Subcutaneous abdominal adipose tissue (tissue), 5 donors: ENCODE results near the gene SLC12A3.
A peak's percentile ranks its signal among the peaks of the same experiment; 100 is the strongest.
"Not testable (repeated sequence)": the region's sequence is repeated elsewhere in the genome, so short reads cannot be mapped to it uniquely, and the experiment has no call there.

ENCODE experiments used
- H3K27ac ChIP-seq: one replicate; pipeline ENCODE4 v1.7.0; 2013; ENCODE audit warnings: low read depth, mild to moderate bottlenecking, inconsistent platforms, low read length, moderate library complexity
- H3K27me3 ChIP-seq, 5 donors: one replicate each; pipeline ENCODE4 v1.7.0; 2013; ENCODE audit warnings: low read length in 5 of 5, inconsistent platforms in 1 of 5; ENCODE audit not compliant: control insufficient read depth in 5 of 5, insufficient read depth in 4 of 5
- H3K36me3 ChIP-seq, 5 donors: one replicate each; pipeline ENCODE4 v1.7.0; 2013; ENCODE audit warnings: low read length in 5 of 5; ENCODE audit not compliant: control insufficient read depth in 5 of 5, insufficient read depth in 5 of 5
- H3K4me1 ChIP-seq, 5 donors: one replicate each; pipeline ENCODE4 v1.7.0; 2013; ENCODE audit warnings: low read length in 5 of 5, mild to moderate bottlenecking in 3 of 5, moderate library complexity in 1 of 5; ENCODE audit not compliant: control insufficient read depth in 5 of 5, insufficient read depth in 5 of 5
- H3K4me3 ChIP-seq, 5 donors: one replicate each; pipeline ENCODE4 v1.7.0; 2013; ENCODE audit warnings: low read length in 5 of 5, low read depth in 1 of 5
- H3K9ac ChIP-seq, 5 donors: one replicate each; pipeline ENCODE4 v1.7.0; 2013; ENCODE audit warnings: low read length in 5 of 5, mild to moderate bottlenecking in 4 of 5, moderate library complexity in 3 of 5
- H3K9me3 ChIP-seq, 5 donors: one replicate each; pipeline ENCODE4 v1.7.0; 2013; ENCODE audit warnings: low read length in 5 of 5; ENCODE audit not compliant: control insufficient read depth in 5 of 5
- donor health status: healthy.
- donor health status: healthy.
- donor health status: healthy.
- donor health status: healthy.
- donor health status: healthy.

SLC12A3 gene

DNA sequence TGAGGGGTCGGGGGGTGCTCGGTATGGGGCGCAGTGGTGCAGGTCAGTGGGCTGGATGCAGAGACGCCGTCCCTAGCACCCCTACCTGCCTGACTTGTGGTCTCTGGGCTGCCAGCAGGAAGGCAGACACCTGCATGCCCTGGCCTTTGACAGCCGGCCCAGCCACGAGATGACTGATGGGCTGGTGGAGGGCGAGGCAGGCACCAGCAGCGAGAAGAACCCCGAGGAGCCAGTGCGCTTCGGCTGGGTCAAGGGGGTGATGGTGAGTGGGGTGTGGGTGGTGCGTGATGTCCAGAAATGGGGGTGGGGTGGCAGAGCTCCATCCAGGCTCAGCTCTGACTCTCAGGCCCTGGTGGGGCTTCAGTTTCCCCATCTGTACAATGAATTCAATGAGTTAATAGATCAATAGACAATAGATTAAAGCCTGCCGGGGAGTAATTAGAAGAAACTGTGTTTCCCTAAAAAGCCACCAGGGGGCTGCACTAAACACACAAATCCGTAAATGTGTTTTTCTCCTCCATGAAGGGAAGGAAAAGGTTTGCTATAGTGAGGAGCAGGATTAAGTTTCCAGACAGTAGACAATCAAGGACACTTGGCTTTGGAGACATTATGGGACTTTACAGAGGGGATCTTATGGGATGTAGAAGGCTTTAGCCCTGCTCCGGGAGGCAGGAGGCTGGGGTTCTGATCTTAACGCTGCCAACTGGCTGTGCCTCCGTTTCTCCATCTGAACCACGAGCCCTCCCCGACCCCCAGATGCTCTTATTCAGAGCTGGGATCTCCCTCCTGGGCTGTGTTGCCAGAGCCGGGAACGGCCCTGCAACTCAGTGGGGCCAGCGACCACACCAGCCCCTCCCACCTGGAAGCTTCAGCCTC lies 2.2 kb downstream of the SLC12A3 start:
- peak overlapping the region in 1 of 5 donors; percentile 62 for H3K9ac ChIP-seq
- H3K4me1 ChIP-seq, result peaks cover 1 to 15% (median 8%) of the 10 kb centered on the region in 5 donors
- H3K4me3 ChIP-seq, result no peak overlapping the region
- H3K27me3 ChIP-seq, result no peaks in the 10 kb centered on the region
- H3K9me3 ChIP-seq, result no peaks in the 10 kb centered on the region
- H3K27ac ChIP-seq, result no peak overlapping the region
- no peaks in the 10 kb centered on the region for H3K36me3 ChIP-seq

DNA sequence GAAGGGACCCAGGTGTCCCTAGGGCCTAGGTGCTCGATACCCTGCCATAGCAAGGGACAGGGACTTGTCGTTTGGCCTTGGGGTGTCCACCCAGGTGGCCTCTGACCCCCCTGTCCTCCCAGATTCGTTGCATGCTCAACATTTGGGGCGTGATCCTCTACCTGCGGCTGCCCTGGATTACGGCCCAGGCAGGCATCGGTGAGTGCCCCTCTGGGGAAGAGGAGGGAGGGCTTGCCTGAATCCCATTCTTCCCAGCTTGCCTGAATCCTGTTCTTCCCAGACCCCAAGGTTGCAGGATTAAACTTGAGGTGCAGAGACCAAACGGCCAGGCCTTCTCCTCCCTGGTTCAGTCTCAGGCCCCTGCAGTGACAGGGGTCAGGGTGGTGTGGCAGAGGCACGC lies 3.2 kb downstream of the SLC12A3 start:
- H3K4me3 ChIP-seq, result no peak overlapping the region
- no peaks in the 10 kb centered on the region for H3K36me3 ChIP-seq
- H3K27ac ChIP-seq, result no peak overlapping the region
- H3K9ac ChIP-seq, result no peak overlapping the region
- H3K27me3 ChIP-seq, result no peaks in the 10 kb centered on the region
- no peaks in the 10 kb centered on the region for H3K9me3 ChIP-seq
- H3K4me1 ChIP-seq, result peaks cover 1 to 19% (median 8%) of the 10 kb centered on the region in 5 donors

DNA sequence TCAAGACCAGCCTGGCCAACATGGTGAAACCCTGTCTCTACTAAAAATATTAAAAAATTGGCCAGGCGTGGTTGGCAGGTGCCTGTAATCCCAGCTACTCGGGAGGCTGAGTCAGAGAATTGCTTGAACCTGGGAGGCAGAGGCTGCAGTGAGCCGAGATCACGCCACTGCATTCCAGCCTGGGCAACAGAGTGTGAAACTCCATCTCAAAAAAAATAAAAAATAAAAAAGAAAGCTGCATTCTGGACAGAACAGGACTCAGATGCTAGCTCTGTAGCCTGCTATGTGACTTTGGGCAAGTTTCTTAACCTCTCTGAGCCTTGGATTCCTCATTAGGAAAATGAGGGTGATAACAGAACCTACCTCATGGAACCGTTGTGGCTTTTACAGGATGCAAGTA lies 3.8 kb downstream of the SLC12A3 start:
- H3K27ac ChIP-seq, H3K9me3 ChIP-seq, H3K27me3 ChIP-seq, H3K9ac ChIP-seq, H3K4me3 ChIP-seq, H3K36me3 ChIP-seq: not testable (repeated sequence)
- peaks cover 1 to 19% (median 8%) of the 10 kb centered on the region in 5 donors for H3K4me1 ChIP-seq

- Histone ChIP-seq H3K9ac (no peak overlapping the region), H3K4me3 (no peak overlapping the region), H3K4me1 (peaks cover 1 to 19% (median 8%) of the 10 kb centered on the region in 5 donors), H3K27me3 (no peaks in the 10 kb centered on the region), H3K27ac (no peak overlapping the region), H3K9me3 (no peaks in the 10 kb centered on the region), H3K36me3 (no peaks in the 10 kb centered on the region)
Measured at GRCh38 chr16:56869513-56870275, 4.7 kb downstream of the SLC12A3 start.

DNA sequence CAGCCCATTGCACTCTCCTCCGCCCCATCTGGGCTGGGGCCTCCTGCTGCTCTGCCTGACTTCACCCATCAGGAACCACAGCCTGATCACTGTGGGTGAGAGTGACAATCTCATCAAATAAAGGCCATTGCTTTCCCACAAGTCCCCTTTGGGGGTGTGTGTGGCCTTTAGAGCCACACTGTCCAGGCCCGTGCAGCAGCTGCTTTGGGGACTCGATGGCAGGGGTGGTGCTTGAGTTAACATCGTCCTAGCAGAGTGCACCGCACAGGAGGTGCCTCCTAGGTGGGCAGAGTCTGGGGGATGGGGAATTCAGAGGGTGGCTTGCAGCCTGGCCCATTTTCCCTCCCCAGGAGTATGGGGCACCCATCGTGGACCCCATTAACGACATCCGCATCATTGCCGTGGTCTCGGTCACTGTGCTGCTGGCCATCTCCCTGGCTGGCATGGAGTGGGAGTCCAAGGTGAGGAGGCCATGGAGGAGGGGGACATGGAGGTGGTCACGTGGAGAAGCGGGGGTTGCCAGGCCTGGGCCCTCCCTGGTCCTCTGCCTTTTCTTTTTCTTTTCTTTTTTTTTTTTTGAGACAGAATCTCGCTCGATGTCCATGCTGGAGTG lies 5.4 kb downstream of the SLC12A3 start:
- no peak overlapping the region for H3K27ac ChIP-seq
- H3K4me1 ChIP-seq, result peaks cover 1 to 19% (median 8%) of the 10 kb centered on the region in 5 donors
- H3K9me3 ChIP-seq, result no peaks in the 10 kb centered on the region
- H3K36me3 ChIP-seq, result no peaks in the 10 kb centered on the region
- no peak overlapping the region for H3K4me3 ChIP-seq
- no peak overlapping the region for H3K9ac ChIP-seq
- no peaks in the 10 kb centered on the region for H3K27me3 ChIP-seq

DNA sequence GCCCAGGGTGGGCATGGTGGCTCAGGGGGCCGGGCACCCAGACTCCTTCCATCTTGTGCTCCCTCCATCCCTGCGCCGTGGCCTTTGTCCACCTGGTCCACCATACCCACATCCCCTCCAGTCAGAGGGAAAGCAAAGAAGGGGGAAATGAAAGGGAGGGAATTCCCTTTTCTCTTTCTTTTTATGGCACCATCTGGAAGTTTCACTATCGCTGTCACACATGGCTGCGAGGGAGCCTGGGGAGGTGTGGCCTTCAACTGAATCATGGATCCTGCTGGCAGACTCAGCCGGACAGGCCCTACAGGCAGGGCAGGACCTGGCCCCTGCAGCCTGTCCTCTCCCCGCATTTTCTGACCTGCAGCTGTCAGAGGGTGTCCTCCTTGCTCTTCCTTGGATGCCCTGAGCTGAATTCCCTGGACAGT lies 6.2 kb downstream of the SLC12A3 start:
- H3K4me1 ChIP-seq, result peaks cover 1 to 19% (median 8%) of the 10 kb centered on the region in 5 donors
- no peak overlapping the region for H3K4me3 ChIP-seq
- no peaks in the 10 kb centered on the region for H3K36me3 ChIP-seq
- no peak overlapping the region for H3K27ac ChIP-seq
- no peaks in the 10 kb centered on the region for H3K9me3 ChIP-seq
- H3K9ac ChIP-seq, result no peak overlapping the region
- no peaks in the 10 kb centered on the region for H3K27me3 ChIP-seq

DNA sequence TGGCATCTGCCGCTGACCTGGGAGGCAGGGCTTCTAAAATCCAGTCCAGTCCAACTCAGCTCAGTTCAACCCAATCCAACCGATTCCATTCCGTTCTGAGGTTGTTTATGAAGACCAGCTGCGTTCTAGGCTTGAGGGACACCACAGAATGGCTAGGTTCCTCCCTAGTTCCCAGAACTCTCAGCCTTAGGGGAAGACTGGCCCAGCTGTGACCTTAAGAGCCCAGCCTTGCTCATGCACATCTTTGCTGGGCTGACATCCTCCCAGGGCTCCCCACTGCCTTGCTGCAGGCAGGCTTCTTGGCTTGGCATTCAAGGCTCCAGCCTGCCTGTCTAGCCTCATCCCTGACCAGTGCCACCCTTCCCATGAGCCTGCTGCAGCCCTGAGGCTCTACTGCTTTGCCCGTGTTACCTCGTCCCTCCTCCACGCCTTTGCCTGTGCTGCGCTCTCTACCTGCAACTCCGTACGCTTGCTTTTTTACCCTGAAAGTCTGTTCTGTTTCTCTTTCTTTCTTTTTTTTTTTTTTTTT lies 7.9 kb downstream of the SLC12A3 start:
- no peaks in the 10 kb centered on the region for H3K9me3 ChIP-seq
- H3K4me1 ChIP-seq, result peaks cover 0 to 9% (median 3%) of the 10 kb centered on the region in 5 donors
- no peak overlapping the region for H3K27ac ChIP-seq

DNA sequence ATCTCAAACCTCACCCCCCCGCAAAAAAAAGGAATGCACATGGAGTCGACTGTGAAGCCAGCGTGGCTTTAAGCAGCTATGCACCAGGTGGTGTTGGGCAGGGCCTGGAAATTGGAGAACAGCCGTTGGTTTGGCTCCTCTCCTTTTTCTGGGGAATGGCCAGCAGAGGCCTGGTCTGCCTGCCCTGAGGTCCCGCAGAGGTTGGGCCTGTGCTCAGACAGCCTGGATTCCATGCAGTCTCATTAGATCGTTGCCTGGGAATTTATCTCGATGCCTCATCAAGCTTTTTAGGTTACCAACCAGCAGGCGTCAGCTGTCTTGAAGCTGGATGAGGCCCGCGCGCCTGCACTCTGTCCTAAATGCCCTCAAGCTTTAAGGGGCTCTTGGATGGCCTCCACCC lies 9.8 kb downstream of the SLC12A3 start:
- Histone ChIP-seq H3K9ac (no peak overlapping the region), H3K27ac (no peak overlapping the region), H3K36me3 (no peaks in the 10 kb centered on the region), H3K27me3 (no peaks in the 10 kb centered on the region), H3K9me3 (no peaks in the 10 kb centered on the region), H3K4me1 (peaks cover 0 to 9% (median 3%) of the 10 kb centered on the region in 5 donors), H3K4me3 (no peak overlapping the region)

More for the DNA sequence above, 7.9 kb downstream of the SLC12A3 start:
- Histone ChIP-seq H3K36me3 (no peaks in the 10 kb centered on the region), H3K9ac (no peak overlapping the region), H3K4me3 (no peak overlapping the region), H3K27me3 (no peaks in the 10 kb centered on the region)

DNA sequence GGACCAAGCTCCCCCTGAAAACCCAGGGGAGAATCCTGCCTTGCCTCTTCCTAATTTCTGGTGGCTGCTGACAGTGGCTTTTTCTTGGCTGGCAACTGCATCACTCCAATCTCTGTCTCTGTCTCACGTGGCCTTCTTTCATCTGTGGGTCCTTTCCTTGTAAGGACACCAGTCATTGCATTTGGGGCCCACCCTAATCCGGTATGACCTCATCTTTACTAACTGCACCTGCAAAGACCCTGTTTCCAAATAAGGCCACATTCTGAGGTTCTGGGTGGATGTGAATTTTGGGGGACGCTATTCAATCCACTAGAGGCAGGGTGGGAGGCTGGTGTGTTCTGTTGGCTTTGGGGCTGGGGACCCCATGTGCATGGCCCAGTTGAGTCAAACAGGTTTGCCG lies 11.0 kb downstream of the SLC12A3 start:
- Histone ChIP-seq H3K9ac (no peak overlapping the region), H3K4me1 (peaks cover 0 to 9% (median 3%) of the 10 kb centered on the region in 5 donors), H3K9me3 (no peaks in the 10 kb centered on the region), H3K27ac (no peak overlapping the region), H3K4me3 (no peak overlapping the region), H3K27me3 (peaks cover 0 to 4% (median 0%) of the 10 kb centered on the region in 5 donors), H3K36me3 (no peaks in the 10 kb centered on the region)
